ENCODE results near the gene ETHE1.

GRCh38 chr19:43470288-43470687 lies 56.7 kb downstream of the ETHE1 start:
- TF ChIP-seq, protein P1, sequence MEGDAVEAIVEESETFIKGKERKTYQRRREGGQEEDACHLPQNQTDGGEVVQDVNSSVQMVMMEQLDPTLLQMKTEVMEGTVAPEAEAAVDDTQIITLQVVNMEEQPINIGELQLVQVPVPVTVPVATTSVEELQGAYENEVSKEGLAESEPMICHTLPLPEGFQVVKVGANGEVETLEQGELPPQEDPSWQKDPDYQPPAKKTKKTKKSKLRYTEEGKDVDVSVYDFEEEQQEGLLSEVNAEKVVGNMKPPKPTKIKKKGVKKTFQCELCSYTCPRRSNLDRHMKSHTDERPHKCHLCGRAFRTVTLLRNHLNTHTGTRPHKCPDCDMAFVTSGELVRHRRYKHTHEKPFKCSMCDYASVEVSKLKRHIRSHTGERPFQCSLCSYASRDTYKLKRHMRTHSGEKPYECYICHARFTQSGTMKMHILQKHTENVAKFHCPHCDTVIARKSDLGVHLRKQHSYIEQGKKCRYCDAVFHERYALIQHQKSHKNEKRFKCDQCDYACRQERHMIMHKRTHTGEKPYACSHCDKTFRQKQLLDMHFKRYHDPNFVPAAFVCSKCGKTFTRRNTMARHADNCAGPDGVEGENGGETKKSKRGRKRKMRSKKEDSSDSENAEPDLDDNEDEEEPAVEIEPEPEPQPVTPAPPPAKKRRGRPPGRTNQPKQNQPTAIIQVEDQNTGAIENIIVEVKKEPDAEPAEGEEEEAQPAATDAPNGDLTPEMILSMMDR (IDR thresholded peaks at IDR 0.05; ENCODE audit: borderline replicate concordance, extremely low read depth, low read length, poor library complexity, severe bottlenecking), result no peak
- no peak for TF ChIP-seq EZH2 (IDR thresholded peaks at IDR 0.05; ENCODE audit: borderline replicate concordance, low read depth, low read length, severe bottlenecking)
